ENCODE measurements around the gene CDK9. TPM values are rescaled to one million over a fixed set of nuclear protein-coding genes. Genes with fewer than 3 reads are reported as not detected.

The CDK9 gene
- polyA plus RNA-seq, 3 donors from 2014 or later = 44.6 to 83.1 (median 58.1) TPM

DNA sequence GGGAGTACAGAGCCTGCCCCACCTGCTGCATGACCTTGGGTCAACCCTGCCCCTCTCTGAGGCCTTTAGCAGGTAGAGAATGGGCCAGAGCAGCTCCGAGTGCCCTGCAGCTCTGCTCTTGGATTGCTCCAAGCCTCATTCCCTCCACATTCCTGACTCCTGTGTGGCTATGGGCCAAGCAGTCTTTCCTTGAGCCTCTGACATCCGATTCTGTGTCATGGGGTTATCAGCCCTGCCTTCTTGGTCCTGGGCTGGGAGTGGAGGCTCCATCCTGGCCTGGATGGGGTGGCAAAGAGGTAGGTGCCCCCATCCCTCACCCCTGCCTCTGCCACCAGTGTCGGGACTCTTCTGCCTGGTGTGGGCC lies 30.5 kb downstream of the CDK9 start:
- H3K27ac Mint-ChIP-seq = peak overlapping the region in 1 of 6 donors; percentile 43
- peaks cover 0 to 2% of the 10 kb centered on the region in 2 donors for H3K4me1 Mint-ChIP-seq
- H3K4me3 Mint-ChIP-seq = no peak overlapping the region
- peaks cover 0 to 1% (median 1%) of the 10 kb centered on the region in 3 donors for H3K27me3 Mint-ChIP-seq (ENCODE audit: low read depth in 3 of 3)
- H3K36me3 Mint-ChIP-seq = peaks cover 0 to 11% (median 0%) of the 10 kb centered on the region in 3 donors
- no peak for DNase-seq
- H3K9me3 Mint-ChIP-seq = no peaks in the 10 kb centered on the region

DNA sequence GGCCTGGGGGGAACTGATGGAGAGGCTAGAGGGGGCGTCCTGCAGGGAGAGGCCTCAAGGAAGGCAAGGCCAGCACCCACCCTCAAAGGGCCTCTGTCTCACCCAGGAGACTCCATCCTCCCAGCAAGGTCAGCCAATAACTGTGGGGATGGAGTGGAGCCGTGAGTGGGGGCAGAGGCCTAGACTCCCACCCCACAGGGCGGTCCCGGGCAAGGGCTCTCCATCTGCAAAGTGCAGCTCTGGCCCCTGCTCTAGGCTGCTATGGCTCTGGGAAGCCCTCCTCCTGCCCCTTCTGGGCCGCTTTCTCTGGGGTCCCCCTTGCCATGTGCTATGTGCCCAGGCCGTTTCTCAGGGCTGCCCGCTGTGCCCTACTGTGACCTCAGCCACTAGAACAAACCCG lies 30.9 kb downstream of the CDK9 start:
- Mint-ChIP-seq H3K9me3 (no peaks in the 10 kb centered on the region), H3K27me3 (ENCODE audit: low read depth in 3 of 3) (peaks cover 0 to 1% (median 1%) of the 10 kb centered on the region in 3 donors), H3K27ac (peak overlapping the region in 3 of 6 donors; percentile 28 to 58 (median 43)), H3K4me1 (peaks cover 0 to 2% of the 10 kb centered on the region in 2 donors), H3K36me3 (peaks cover 0 to 11% (median 0%) of the 10 kb centered on the region in 3 donors), H3K4me3 (no peak overlapping the region)
- DNase-seq = no peak

DNA sequence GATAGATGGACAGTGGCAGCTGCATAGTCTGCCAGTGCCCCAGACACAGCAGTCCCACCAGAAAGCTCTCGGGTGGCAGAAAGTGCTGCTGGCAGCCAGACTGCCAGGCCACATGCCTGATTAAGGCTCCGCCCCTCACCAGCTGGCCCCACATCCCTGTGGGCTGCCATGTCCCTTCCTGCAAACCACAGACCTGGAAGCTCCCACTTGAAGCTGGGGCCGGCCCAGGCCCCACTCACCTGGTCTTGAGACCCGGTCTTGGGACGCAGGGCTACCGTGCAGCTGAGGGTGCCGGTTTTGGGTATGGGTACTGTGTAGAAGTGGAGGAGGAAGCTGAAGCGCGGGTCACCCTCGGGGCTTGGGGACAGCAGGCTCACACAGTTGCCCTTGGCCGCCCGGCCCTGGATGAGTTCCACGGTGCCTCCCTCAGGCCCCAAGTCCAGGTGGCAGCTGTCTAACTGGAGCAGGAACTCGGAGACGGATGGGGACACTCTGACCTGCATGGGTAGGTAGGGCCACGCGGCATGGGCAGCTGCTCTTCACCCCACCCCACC lies 32.1 kb downstream of the CDK9 start:
- Mint-ChIP-seq H3K36me3 (peaks cover 0 to 11% (median 0%) of the 10 kb centered on the region in 3 donors), H3K9me3 (no peaks in the 10 kb centered on the region), H3K27me3 (ENCODE audit: low read depth in 3 of 3) (peaks cover 0 to 1% (median 1%) of the 10 kb centered on the region in 3 donors), H3K4me3 (no peak overlapping the region), H3K27ac (peak overlapping the region in 2 of 6 donors; percentile 29 to 37), H3K4me1 (peaks cover 0 to 2% of the 10 kb centered on the region in 2 donors)
- DNase-seq = no peak

DNA sequence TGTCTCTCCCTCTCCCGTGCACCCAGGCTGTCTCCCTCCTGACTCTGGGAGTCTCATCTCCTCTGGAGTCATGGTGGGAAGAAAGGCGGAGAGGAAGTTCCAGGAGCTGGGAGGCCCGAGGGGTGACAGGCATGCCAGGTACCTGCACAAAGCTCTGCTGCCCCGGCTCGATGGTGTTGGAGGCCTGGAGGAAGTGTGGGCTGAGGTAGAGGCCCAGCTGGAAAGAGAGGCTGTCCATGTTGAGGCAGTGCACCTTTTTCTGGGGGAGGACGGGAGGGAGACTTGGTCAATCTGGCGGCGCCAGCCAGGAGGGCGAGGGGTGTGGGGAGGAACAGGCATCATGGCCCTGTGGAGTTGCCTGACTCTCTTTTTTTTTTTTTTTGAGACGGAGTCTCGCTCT lies 32.7 kb downstream of the CDK9 start:
- Mint-ChIP-seq H3K4me1 (peaks cover 0 to 2% of the 10 kb centered on the region in 2 donors), H3K27me3 (ENCODE audit: low read depth in 3 of 3) (peaks cover 0 to 1% (median 1%) of the 10 kb centered on the region in 3 donors), H3K36me3 (peaks cover 0 to 11% (median 0%) of the 10 kb centered on the region in 3 donors), H3K27ac (peak overlapping the region in 1 of 6 donors; percentile 29), H3K9me3 (no peaks in the 10 kb centered on the region), H3K4me3 (no peak overlapping the region)
- no peak for DNase-seq

DNA sequence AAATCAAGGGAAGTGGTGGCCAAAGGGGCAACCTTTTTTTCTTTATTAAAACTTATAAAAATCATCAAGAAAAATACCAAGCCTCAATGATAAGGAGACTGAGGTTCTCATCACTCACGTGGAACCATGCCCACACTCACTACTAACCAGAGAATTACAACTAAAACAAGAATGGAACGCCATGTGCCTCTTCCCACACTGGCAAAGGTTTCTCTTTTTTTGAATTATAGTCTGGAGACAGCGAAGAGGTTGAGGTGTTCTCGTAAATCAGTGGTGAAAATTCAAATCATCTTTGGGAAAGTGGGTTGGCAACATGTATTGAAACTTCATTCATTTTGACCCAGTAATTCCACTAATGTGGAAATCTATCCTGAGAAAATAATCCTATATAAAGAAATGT lies 36.3 kb downstream of the CDK9 start:
- DNase-seq = no peak
- no peak overlapping the region for H3K4me3 Mint-ChIP-seq
- H3K27me3 Mint-ChIP-seq (ENCODE audit: low read depth in 3 of 3) = peaks cover 0 to 3% (median 1%) of the 10 kb centered on the region in 3 donors
- peaks cover 0 to 15% (median 0%) of the 10 kb centered on the region in 3 donors for H3K36me3 Mint-ChIP-seq
- peaks cover 0 to 6% of the 10 kb centered on the region in 2 donors for H3K4me1 Mint-ChIP-seq
- H3K9me3 Mint-ChIP-seq = no peaks in the 10 kb centered on the region
- H3K27ac Mint-ChIP-seq = peak overlapping the region in 2 of 6 donors; percentile 10 to 35

DNA sequence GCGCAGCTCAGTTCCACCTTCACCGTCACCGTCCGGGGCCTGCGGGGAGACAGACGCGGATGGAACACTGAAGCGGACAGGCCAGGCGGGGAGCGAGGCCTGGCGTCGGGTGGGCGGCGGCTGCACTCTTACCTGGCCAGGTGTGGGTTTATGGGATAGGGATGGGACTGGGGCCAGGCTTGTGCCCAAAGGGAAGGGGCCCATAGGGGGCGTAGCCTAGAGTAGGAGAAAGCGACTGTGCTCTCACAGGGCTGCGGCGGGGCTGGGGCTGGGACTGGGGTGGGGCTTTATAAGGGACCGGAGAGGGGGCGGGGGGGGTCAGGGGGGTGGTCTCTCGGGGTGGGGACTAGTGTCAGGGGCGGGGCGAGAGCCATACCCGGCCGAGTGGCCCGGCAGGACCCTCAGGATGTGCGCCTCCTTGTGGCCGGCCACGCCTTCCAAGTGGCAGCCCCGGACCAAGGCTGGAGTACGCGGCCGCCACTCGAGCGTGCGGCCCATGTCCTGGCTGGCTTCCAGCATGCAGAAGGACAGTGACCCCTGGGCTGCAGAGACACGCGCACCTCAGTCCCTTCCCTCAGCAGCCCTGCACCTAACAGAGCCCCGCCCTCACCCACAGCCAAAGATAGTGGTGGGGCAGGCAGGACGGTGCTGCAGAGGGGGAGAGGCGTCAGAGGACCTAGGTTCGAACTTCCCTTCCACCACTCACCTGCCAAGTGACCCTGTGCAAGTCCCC lies 39.7 kb downstream of the CDK9 start:
- peaks cover 0 to 6% (median 0%) of the 10 kb centered on the region in 3 donors for H3K36me3 Mint-ChIP-seq

DNA sequence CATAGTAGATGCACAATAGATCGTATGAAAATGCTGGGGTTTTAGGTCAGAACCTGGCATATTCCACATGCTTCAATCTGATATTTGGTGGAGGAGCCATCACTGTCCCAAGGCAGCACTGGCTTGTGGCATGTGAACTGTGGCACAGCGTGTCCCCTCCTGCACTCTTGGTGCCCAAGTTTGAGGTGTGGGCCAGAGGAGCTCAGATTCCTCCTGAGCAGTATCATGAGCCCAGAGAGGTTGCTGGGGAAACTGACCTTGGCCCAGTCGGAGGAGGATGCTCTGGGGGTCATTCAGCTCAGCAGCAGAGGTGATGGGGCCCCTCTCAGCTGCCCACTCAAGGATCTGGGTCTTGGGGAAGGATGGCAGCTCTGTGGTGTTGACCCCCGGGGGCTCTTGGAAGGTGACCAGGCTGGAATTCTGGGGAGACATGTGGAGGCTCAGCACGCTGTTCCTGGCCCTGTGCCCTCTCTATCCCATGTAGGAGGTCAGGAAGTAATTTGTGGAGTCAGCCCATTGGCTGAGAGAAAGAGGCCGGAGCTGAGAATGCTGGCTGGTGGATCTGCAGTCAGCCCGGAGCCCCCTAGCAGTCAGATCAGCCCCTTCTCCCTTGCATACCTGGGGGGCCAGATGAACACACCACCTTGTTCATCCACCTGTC lies 40.5 kb downstream of the CDK9 start:
- peaks cover 9 to 11% of the 10 kb centered on the region in 2 donors for H3K4me1 Mint-ChIP-seq
- H3K27ac Mint-ChIP-seq = peak overlapping the region in 3 of 6 donors; percentile 21 to 53 (median 34)
- no peak overlapping the region for H3K4me3 Mint-ChIP-seq
- H3K27me3 Mint-ChIP-seq (ENCODE audit: low read depth in 3 of 3) = peaks cover 0 to 3% (median 2%) of the 10 kb centered on the region in 3 donors
- peaks cover 0 to 4% (median 3%) of the 10 kb centered on the region in 3 donors for H3K36me3 Mint-ChIP-seq
- DNase-seq = no peak
- H3K9me3 Mint-ChIP-seq = no peaks in the 10 kb centered on the region

More for the DNA sequence above, 39.7 kb downstream of the CDK9 start:
- no peak overlapping the region for H3K27ac Mint-ChIP-seq
- no peak overlapping the region for H3K4me3 Mint-ChIP-seq
- H3K27me3 Mint-ChIP-seq (ENCODE audit: low read depth in 3 of 3) = peaks cover 0 to 3% (median 2%) of the 10 kb centered on the region in 3 donors
- peaks cover 9 to 11% of the 10 kb centered on the region in 2 donors for H3K4me1 Mint-ChIP-seq
- no peaks in the 10 kb centered on the region for H3K9me3 Mint-ChIP-seq
- DNase-seq = no peak

DNA sequence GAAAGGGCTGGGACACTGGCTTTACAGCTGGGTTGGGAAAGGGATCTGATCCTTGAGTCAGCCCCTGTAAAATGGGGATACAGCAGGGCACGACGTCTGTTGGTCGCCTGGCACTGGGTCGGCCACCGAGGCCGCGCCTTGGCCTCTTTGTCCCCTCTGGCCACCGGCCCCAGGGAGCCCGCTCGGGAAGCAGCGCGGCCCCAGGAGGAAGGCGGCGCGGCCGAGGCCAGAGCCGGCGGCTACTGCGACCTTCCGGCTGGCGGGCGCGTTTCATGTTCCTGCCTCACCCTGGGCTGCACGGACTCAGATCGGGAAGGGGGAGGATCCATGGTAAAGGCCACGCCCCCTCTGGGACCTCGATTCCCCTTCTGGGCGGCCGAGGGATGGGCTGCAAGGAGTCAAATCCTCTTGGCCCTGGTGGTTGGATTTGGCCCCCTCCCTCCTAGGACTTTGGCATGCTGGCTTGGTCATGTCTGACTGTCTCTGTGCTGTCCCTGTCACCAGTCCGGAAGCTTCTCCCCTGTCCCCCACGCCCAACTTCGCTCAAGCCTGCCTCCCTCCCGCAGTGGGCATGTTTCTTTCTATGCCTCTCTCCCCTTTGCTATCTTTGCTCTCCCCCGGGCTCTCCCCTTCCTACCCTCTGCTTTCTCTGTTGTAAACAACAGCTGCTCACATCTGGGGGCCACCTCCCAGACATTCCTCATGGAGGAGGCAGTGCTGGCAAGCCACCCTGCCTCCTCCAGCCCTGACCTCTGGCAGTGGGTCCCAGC lies 42.6 kb downstream of the CDK9 start:
- H3K27ac Mint-ChIP-seq = peak overlapping the region in 3 of 6 donors; percentile 26 to 70 (median 34)
- H3K36me3 Mint-ChIP-seq = peaks cover 0 to 4% (median 3%) of the 10 kb centered on the region in 3 donors
- H3K27me3 Mint-ChIP-seq (ENCODE audit: low read depth in 3 of 3) = peaks cover 0 to 3% (median 2%) of the 10 kb centered on the region in 3 donors
- H3K9me3 Mint-ChIP-seq = no peaks in the 10 kb centered on the region
- H3K4me3 Mint-ChIP-seq = peak overlapping the region in 4 of 5 donors; percentile 1 to 60 (median 52)
- peaks cover 9 to 11% of the 10 kb centered on the region in 2 donors for H3K4me1 Mint-ChIP-seq
- peak in 1 of 3 donors; percentile 12 for DNase-seq

DNA sequence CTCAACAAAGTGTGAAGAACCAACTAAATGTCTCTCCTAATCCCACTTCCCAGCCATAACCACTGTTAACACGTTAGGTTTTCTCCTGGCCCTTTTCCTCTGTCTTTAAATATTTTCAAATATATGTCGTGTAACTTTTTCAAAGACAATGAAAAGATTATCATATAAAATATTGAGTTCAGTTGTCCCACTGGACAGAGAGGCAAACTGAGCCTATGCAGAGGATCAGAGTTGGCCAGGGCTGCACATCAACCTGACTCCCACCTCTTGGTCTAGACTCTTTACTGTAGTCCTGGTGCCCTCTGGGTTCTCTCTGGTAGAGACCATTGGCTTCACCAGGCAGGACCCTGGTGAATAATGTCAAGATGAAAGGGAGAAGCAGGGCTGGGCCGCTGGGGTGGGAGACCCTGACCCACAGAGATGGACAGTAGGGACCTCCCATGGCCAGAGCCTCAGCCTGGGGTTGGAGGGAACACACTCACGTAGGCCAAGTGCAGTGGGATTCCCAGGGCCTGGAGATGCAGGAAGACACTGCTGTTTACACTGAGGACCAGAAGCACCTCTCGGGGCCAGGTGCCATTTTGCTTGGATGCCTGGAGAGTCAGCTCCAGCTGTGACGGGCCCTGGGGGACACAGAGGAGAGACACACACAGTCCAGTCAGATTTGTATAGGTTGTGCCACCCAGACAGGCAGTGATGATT lies 43.5 kb downstream of the CDK9 start:
- H3K4me3 Mint-ChIP-seq = peak overlapping the region in 2 of 5 donors; percentile 1 to 18
- peaks cover 0 to 4% (median 0%) of the 10 kb centered on the region in 3 donors for H3K36me3 Mint-ChIP-seq
- DNase-seq = no peak
- peaks cover 0 to 3% (median 2%) of the 10 kb centered on the region in 3 donors for H3K27me3 Mint-ChIP-seq (ENCODE audit: low read depth in 3 of 3)
- H3K27ac Mint-ChIP-seq = peak overlapping the region in 3 of 6 donors; percentile 26 to 70 (median 34)
- H3K4me1 Mint-ChIP-seq = peaks cover 7 to 11% of the 10 kb centered on the region in 2 donors
- no peaks in the 10 kb centered on the region for H3K9me3 Mint-ChIP-seq

DNA sequence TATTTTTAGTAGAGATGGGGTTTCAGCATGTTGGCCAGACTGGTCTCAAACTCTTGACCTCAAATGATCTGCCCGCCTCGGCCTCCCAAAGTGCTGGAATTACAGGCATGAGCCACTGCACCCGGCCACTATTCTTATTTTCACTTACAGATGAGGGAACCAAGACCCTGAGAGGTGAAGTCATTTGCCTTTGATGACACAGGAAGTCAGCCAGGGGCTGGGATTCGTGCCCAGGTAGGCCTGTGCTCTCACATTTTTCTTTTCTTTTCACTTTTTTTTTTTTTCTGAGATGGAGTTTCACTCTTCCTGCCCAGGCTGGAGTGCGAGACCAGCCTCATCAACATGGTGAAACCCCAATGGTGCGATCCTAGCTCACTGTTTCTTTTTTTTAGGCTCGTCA lies 46.4 kb downstream of the CDK9 start:
- H3K4me3 Mint-ChIP-seq = no peak overlapping the region
- DNase-seq = no peak
- H3K36me3 Mint-ChIP-seq = peaks cover 0 to 4% (median 0%) of the 10 kb centered on the region in 3 donors

DNA sequence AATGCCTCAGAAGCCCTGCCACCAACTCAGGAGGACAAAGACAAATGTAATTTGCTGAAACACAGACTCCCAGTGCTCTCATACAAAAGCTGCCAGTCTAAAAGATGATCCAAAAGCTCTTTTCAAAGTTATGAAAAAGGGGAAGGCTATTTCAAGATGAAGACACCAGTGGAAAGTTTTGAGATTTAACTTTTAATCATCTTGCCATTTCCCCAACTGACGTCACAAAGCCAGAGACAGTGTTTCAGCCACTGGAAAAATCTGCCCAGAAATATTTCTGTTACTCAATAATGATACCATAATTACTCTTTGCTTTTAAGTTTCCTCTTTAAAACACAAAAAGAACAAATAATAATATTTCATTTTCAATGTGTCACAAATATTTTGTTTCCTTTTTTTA lies 47.7 kb downstream of the CDK9 start:
- DNase-seq = no peak
- Mint-ChIP-seq H3K27ac (no peak overlapping the region), H3K9me3 (no peaks in the 10 kb centered on the region), H3K27me3 (ENCODE audit: low read depth in 3 of 3) (peaks cover 1 to 2% (median 2%) of the 10 kb centered on the region in 3 donors), H3K36me3 (peaks cover 0 to 4% (median 0%) of the 10 kb centered on the region in 3 donors), H3K4me1 (peaks cover 2 to 10% of the 10 kb centered on the region in 2 donors), H3K4me3 (no peak overlapping the region)

More for the DNA sequence above, 46.4 kb downstream of the CDK9 start:
- no peak overlapping the region for H3K27ac Mint-ChIP-seq
- peaks cover 5 to 11% of the 10 kb centered on the region in 2 donors for H3K4me1 Mint-ChIP-seq
- H3K9me3 Mint-ChIP-seq = no peaks in the 10 kb centered on the region
- peaks cover 1 to 2% (median 2%) of the 10 kb centered on the region in 3 donors for H3K27me3 Mint-ChIP-seq (ENCODE audit: low read depth in 3 of 3)

DNA sequence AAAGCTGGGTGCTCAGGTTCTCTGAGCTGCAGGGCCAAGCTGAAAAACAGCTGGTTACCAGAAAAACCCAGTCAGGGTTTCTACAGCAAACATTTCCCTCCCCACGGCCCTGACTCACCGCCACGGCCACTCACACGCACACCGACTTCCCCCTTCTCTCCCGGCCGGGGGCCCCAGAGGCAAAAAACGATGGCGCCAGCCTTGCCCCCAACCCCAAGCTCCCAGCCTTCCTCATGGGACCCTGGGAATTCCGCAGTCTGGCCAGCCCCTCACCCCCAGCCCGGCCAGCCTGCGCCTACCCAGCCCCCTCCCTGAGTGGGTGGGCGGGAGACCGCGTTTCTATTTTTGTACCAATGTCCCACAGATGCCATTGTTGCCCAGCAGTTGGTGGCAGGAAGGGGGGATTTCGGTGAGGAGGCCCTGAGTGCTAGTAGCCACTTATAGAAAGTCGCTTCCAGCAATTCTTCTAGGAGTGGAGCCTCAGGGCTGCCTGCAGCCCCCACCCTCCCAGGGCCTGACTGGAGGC lies 50.2 kb downstream of the CDK9 start:
- Mint-ChIP-seq H3K9me3 (no peaks in the 10 kb centered on the region), H3K27ac (peak overlapping the region in 1 of 6 donors; percentile 11), H3K36me3 (peaks cover 0 to 7% (median 0%) of the 10 kb centered on the region in 3 donors), H3K27me3 (ENCODE audit: low read depth in 3 of 3) (peaks cover 0 to 2% (median 1%) of the 10 kb centered on the region in 3 donors), H3K4me3 (no peak overlapping the region), H3K4me1 (no peaks in the 10 kb centered on the region)
- DNase-seq = no peak
